GM15510 (cell line): ENCODE results near the gene DGKI.

Experiments
- POLR2A ChIP-seq: IDR thresholded peaks from 3 replicates; pipeline ENCODE4 v1.6.1; 2011; ENCODE audit warnings: borderline replicate concordance; ENCODE audit not compliant: insufficient read length; ENCODE audit errors: extremely low read depth

Gene DGKI

GRCh38 chr7:137489880-137490279 is 356.9 kb downstream of the DGKI start:
- no peak for TF ChIP-seq POLR2A

DNA sequence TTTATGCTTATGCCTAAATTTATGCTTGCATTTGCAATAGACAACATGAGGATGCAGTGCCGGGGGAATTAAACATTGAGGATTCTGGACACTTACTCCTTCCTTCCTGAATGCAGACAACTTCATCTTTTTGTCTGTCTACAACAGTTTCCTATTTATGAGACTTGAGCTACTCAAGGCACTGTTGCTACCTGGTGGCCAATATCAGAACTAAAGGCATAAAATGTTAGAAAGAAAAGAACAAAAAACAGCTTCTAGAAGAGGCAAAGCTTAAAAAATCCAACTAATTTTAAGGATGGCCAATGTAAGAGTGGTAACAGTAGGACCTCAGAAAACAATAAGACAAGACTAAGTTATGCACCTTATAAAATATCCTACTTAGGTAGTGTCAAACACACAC is 358.7 kb downstream of the DGKI start:
- TF ChIP-seq POLR2A = no peak

DNA sequence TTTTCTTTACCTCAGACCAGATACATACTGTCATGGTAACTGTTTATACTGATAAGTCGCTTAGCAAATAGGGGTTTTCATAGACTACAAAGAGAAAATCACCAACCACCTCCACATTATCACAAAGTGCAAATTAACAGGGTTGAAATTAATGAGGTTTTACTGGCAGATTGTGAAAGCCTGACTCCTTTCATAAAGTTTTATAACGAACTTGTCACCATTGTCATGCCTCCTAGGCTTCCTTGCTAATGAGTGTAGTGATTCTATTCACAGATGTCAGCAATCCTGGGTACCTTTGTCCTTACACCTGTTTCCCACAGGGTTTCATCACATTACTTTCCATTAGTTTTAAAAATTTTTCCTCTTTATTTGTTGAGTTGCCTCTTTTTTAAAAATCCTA is 361.0 kb downstream of the DGKI start:
- no peak for TF ChIP-seq POLR2A

DNA sequence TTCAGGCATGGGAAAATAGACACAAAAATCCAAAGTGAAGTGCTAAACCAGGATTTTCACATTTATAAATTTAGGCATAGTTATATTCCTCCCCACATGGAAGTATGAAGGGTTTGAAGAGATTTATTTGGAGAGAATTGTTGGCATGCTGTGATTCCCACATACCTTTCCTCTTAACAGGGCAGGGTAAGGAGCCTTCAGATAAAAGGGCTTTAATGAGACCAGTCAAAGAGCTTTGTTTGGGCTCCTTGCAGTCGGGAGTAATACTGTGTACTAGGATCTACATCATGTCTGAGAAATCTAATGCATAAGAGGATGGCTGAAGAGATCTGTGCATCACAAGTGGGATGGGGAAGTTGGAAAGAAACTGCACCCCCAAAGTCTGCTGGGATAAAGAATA is 362.4 kb downstream of the DGKI start:
- TF ChIP-seq POLR2A = no peak

DNA sequence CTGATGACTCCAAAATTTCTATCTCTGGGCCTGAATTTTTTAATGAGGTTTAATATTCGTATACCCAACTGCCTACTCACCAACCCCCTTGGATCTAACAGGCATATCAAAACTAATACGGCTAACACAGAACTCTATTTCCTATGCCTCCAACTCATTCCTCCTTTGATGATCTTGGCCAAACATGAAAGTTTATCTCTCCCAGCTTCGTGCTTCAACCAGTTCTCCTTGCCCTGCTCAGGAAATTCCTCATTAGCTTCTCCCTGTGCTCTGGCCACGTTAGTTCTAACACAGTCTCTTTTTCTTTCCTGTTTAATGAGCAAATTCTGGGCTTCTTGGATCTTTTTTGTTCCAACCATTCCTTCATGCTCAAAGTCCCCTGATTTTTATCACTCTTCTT is 364.3 kb downstream of the DGKI start:
- TF ChIP-seq POLR2A = no peak

DNA sequence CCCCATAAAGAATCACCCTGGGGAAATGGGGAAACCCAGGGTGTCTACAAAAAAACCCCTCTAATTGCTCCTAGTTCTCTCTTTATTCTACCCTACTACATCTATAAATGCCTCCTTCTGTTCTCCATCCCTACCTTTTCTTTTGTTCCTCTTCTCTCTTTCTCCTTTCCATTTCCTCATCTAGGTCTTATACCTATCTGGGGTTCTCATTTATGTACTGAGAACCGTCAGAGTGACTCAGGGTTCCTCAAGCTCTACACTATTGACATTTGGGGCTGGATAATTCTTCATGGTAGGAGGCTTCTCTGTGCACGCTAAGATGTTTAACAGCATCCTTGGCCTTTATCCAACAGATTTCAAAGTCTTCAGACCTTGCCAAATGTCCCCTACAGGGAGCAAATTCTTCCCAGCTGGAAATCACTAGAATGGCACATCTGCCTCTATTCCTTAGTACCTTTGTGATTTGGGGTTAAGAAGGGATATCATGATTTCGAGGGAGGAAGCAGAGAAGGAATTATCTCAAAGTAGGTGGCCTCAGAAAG is 365.9 kb downstream of the DGKI start:
- no peak for TF ChIP-seq POLR2A

DNA sequence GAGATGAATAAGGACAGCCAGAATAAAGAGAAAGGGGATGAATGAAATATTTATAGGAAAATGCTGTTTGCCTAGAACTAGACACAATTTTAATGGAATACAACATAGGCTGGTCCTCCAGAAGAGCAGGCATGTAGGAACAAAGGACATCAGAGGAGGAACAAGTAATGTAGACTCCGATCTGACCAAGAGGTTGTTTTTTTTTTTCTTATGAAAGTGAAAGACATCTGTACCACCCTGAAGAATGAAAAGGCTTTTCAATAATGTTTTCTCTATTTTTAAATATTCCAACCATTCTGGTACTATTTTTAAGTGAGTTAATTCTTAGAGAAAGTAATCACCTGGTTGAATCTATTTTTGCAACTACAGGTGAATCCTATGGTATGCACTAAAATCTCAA is 366.4 kb downstream of the DGKI start:
- no peak for TF ChIP-seq POLR2A

GRCh38 chr7:137476937-137477336 is 369.8 kb downstream of the DGKI start:
- TF ChIP-seq POLR2A = no peak

- TF ChIP-seq POLR2A = no peak
Observed at GRCh38 chr7:137475966-137476365, 370.8 kb downstream of the DGKI start.

DNA sequence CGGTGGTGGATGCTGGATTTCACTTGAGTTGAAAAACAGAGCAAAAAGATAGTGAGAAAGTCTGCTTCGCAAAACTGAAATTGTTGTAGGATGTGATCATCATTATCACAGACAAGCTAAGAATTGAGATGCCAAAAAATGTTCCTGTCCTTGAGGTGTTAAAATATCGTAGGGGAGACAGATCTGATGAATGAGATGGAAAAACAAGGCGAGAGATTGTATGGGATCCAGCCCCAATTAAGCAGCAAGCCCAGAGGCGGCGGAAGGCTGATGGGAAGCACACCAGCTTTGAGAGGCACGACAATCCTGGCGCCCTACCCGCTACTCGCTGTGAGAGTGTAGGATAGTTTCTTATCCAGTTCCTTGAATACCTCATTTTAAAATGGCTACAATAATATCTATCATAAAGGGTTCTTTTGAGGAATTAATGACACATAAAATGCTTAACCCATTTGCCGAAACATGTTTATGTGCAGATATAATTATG is 372.2 kb downstream of the DGKI start:
- no peak for TF ChIP-seq POLR2A

DNA sequence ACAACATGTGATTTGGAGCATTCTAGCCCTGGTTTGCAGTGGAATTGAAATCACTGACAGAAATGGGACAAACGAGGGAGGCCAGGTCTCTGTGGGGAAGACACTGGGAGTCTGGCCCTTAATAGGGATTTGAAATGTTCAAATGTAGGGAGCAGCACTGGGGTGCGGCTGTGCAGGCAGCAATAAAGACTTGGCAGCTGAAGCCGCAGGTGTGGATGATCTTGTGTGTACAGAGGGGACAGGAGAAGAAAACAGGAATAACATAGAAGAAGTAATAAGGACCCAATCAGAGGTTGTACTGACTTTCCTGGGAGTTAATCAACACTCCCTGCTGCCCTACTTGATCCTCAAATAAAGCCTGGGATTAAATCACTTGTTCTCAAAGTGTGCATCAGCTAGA is 375.6 kb downstream of the DGKI start:
- TF ChIP-seq POLR2A = no peak

GRCh38 chr7:137469858-137470257 is 376.9 kb downstream of the DGKI start:
- TF ChIP-seq POLR2A = no peak

GRCh38 chr7:137469191-137469811 is 377.5 kb downstream of the DGKI start:
- TF ChIP-seq POLR2A = no peak

GRCh38 chr7:137462847-137463246 is 383.9 kb downstream of the DGKI start:
- TF ChIP-seq POLR2A = no peak

DNA sequence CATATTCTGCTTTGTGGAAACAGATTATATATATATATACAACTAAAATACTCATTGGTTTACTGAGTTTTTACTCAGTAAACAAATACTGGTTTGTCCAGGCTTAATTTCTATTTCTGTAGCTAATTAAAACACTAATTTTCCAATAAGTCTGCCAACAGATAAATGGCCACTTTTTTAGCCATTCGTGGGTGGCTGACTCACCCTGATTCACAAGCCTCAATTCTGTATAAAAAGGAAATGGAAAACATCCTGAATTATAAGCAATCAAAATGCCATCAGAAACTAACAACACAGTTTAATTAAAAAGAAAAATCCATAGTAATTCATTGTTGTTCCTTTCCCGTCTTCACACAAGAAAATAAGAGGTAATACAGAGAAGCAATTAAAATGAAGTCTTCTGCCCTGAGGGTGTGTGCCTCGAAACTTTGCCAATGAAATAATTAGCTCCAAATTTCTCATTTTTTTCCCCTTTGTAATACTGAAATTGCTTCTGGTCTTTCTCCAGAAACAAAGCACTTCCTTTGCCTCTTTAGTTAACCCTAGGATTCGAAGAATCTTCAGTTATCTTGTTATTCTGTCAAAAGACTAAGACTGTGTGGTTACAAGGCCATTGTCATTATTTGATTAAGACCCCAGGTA is 384.6 kb downstream of the DGKI start:
- no peak for TF ChIP-seq POLR2A

GRCh38 chr7:137458399-137458798 is 388.4 kb downstream of the DGKI start:
- TF ChIP-seq POLR2A = no peak

- TF ChIP-seq POLR2A = no peak
Observed at GRCh38 chr7:137454767-137455166, 392.0 kb downstream of the DGKI start.

- TF ChIP-seq POLR2A = no peak
Observed at GRCh38 chr7:137454246-137454724, 392.5 kb downstream of the DGKI start.
